Skeletal muscle satellite cell (primary cell): ENCODE measurements around the gene OR6C68.

Source experiments
- H3K27me3 ChIP-seq: 2 replicates; pipeline ENCODE4 v1.7.0; 2013; ENCODE audit warnings: low read length; ENCODE audit not compliant: control insufficient read depth, insufficient read depth
- H3K36me3 ChIP-seq: 2 replicates; pipeline ENCODE4 v1.7.0; 2013; ENCODE audit warnings: mild to moderate bottlenecking, control low read depth, low read length; ENCODE audit not compliant: insufficient read depth
- H3K4me1 ChIP-seq: 2 replicates; pipeline ENCODE4 v1.7.0; 2013; ENCODE audit warnings: low read length; ENCODE audit not compliant: control insufficient read depth, insufficient read depth
- H3K4me2 ChIP-seq: 2 replicates; pipeline ENCODE4 v1.7.0; 2013; ENCODE audit warnings: mild to moderate bottlenecking, low read length
- H3K4me3 ChIP-seq: 2 replicates; pipeline ENCODE4 v1.7.0; 2013; ENCODE audit warnings: low read length
- H3K9ac ChIP-seq: 2 replicates; pipeline ENCODE4 v1.7.0; 2013; ENCODE audit warnings: mild to moderate bottlenecking, low read depth, low read length, moderate library complexity
- H3K9me3 ChIP-seq: replicated peaks from 2 replicates; pipeline ENCODE4 v1.7.0; 2013; ENCODE audit warnings: mild to moderate bottlenecking, control low read depth, low read length

The OR6C68 gene

GRCh38 chr12:55495490-55495889 lies 3.3 kb downstream of the OR6C68 start:
- no peak overlapping the region for H3K9ac ChIP-seq
- H3K27me3 ChIP-seq, result no peaks in the 10 kb centered on the region
- H3K4me2 ChIP-seq, result no peak overlapping the region
- no peaks in the 10 kb centered on the region for H3K9me3 ChIP-seq
- H3K4me1 ChIP-seq, result no peaks in the 10 kb centered on the region
- no peaks in the 10 kb centered on the region for H3K36me3 ChIP-seq
- H3K4me3 ChIP-seq, result no peak overlapping the region

- Histone ChIP-seq H3K4me2 (no peak overlapping the region), H3K36me3 (no peaks in the 10 kb centered on the region), H3K9me3 (no peaks in the 10 kb centered on the region), H3K4me3 (no peak overlapping the region), H3K4me1 (no peaks in the 10 kb centered on the region), H3K9ac (no peak overlapping the region), H3K27me3 (no peaks in the 10 kb centered on the region)
These were observed 7.1 kb downstream of the OR6C68 start for GRCh38 chr12:55499231-55499630.

- Histone ChIP-seq H3K4me3 (no peak overlapping the region), H3K9ac (no peak overlapping the region), H3K9me3 (no peaks in the 10 kb centered on the region), H3K4me1 (no peaks in the 10 kb centered on the region), H3K27me3 (no peaks in the 10 kb centered on the region), H3K4me2 (no peak overlapping the region), H3K36me3 (no peaks in the 10 kb centered on the region)
These were observed 7.7 kb downstream of the OR6C68 start for GRCh38 chr12:55499810-55500252.

GRCh38 chr12:55501601-55502000 lies 9.4 kb downstream of the OR6C68 start:
- Histone ChIP-seq H3K4me3 (no peak overlapping the region), H3K4me1 (no peaks in the 10 kb centered on the region), H3K9me3 (no peaks in the 10 kb centered on the region), H3K9ac (no peak overlapping the region), H3K36me3 (no peaks in the 10 kb centered on the region), H3K27me3 (no peaks in the 10 kb centered on the region), H3K4me2 (no peak overlapping the region)

GRCh38 chr12:55515696-55516095 lies 23.5 kb downstream of the OR6C68 start:
- no peak overlapping the region for H3K4me2 ChIP-seq
- no peak overlapping the region for H3K4me3 ChIP-seq
- no peak overlapping the region for H3K9ac ChIP-seq
- H3K27me3 ChIP-seq, result no peaks in the 10 kb centered on the region
- H3K4me1 ChIP-seq, result no peaks in the 10 kb centered on the region
- H3K36me3 ChIP-seq, result no peaks in the 10 kb centered on the region
- H3K9me3 ChIP-seq, result no peaks in the 10 kb centered on the region

- Histone ChIP-seq H3K4me2 (no peak overlapping the region), H3K36me3 (no peaks in the 10 kb centered on the region), H3K4me3 (no peak overlapping the region), H3K27me3 (no peaks in the 10 kb centered on the region), H3K9ac (no peak overlapping the region), H3K4me1 (no peaks in the 10 kb centered on the region), H3K9me3 (no peaks in the 10 kb centered on the region)
These were observed 24.2 kb downstream of the OR6C68 start for GRCh38 chr12:55516391-55516790.
